ENCODE data around the gene KDSR.

DNA sequence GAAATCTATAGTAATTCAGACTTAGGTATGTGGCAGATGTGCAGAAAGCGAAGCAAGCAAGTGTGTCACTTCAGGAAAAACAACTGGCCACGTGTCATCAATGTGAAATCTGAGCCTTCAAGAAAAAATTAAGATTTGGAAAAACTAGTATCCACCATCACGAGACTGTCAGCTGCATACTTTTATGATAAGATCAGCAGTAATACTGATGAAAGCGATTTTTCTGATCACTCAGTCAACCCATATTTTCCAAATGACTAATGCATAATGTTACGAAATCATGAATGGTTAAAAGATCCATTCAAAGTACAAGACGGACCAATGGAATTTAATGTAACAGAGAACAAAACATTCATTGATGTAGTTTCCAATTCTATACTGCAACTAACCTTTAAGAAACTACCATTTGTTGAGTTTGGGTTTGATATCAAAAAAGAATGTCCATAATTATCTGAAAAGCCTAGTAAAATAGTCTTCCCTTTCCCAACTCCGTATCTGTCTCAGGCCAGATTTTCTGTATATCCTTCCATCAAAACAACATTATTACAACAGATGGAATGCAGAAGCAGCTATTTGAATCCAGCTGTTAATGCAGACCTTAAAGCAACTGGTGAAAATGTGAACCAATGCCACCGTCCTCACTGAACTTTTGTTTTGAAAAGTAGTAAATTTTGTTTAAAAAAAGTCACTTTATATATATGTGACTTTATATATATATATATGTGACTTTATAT is 30.5 kb downstream of the KDSR start:
- no peak for TF ChIP-seq GATA2 (IDR thresholded peaks at IDR 0.05; ENCODE audit: low read depth, low read length)
- no peak for TF ChIP-seq GATA3 (IDR thresholded peaks at IDR 0.05; ENCODE audit: low read depth, low read length)
